H9 (cell line): Measurements from ENCODE around the gene RASSF3. TPM values are rescaled to one million over a fixed set of nuclear protein-coding genes. Genes with fewer than 3 reads are reported as not detected.

Experiments
- DNase-seq: peaks from one replicate; pipeline ENCODE4 v3.0.0-alpha.2; 2017
- H2AFZ ChIP-seq: one replicate; pipeline ENCODE4 v1.6.1; 2013; ENCODE audit warnings: mild to moderate bottlenecking, low read length, control low read depth, moderate library complexity
- H2AK5ac ChIP-seq: 2 replicates; pipeline ENCODE4 v1.6.1; 2013; ENCODE audit warnings: low read length, control low read depth, mixed read lengths; ENCODE audit not compliant: insufficient read length
- H2BK120ac ChIP-seq: one replicate; pipeline ENCODE4 v1.6.1; 2013; ENCODE audit warnings: low read depth, mild to moderate bottlenecking, low read length, control low read depth, inconsistent platforms; ENCODE audit not compliant: poor library complexity, severe bottlenecking
- H2BK12ac ChIP-seq: 2 replicates; pipeline ENCODE4 v1.6.1; 2013; ENCODE audit warnings: low read length, control low read depth, mixed read lengths, low read depth; ENCODE audit not compliant: insufficient read length
- H2BK15ac ChIP-seq: 2 replicates; pipeline ENCODE4 v1.6.1; 2013; ENCODE audit warnings: low read depth, low read length, control low read depth
- H2BK20ac ChIP-seq: one replicate; pipeline ENCODE4 v1.6.1; 2013; ENCODE audit warnings: low read depth, mild to moderate bottlenecking, low read length, control low read depth, inconsistent platforms; ENCODE audit not compliant: poor library complexity, severe bottlenecking
- H2BK5ac ChIP-seq: 2 replicates; pipeline ENCODE4 v1.6.1; 2013; ENCODE audit warnings: low read length, control low read depth, mixed read lengths; ENCODE audit not compliant: insufficient read length
- H3K14ac ChIP-seq: 2 replicates; pipeline ENCODE4 v1.6.1; 2013; ENCODE audit warnings: low read length, control low read depth; ENCODE audit not compliant: insufficient read depth
- H3K18ac ChIP-seq: 2 replicates; pipeline ENCODE4 v1.6.1; 2013; ENCODE audit warnings: low read depth, mild to moderate bottlenecking, mixed read lengths, low read length, control low read depth; ENCODE audit not compliant: insufficient read length
- H3K23ac ChIP-seq: 2 replicates; pipeline ENCODE4 v1.6.1; 2013; ENCODE audit warnings: low read length, control low read depth, mixed read lengths, low read depth; ENCODE audit not compliant: insufficient read length
- H3K23me2 ChIP-seq: 2 replicates; pipeline ENCODE4 v1.6.1; 2013; ENCODE audit warnings: low read depth, mild to moderate bottlenecking, mixed read lengths, low read length, control low read depth; ENCODE audit not compliant: insufficient read length, poor library complexity, severe bottlenecking
- H3K27ac ChIP-seq: 2 replicates; pipeline ENCODE4 v1.5.1; 2013; ENCODE audit warnings: low read length, control low read depth, mixed read lengths, low read depth; ENCODE audit not compliant: insufficient read length
- H3K27me3 ChIP-seq: 2 replicates; pipeline ENCODE4 v1.6.1; 2013; ENCODE audit warnings: low read length, control low read depth, inconsistent platforms; ENCODE audit not compliant: insufficient read depth
- H3K4ac ChIP-seq: 2 replicates; pipeline ENCODE4 v1.6.1; 2013; ENCODE audit warnings: low read depth, mild to moderate bottlenecking, control low read depth, inconsistent platforms, low read length, moderate library complexity
- H3K4me1 ChIP-seq: 2 replicates; pipeline ENCODE4 v1.6.1; 2013; ENCODE audit warnings: low read length, control low read depth, inconsistent platforms; ENCODE audit not compliant: insufficient read depth
- H3K4me2 ChIP-seq: 2 replicates; pipeline ENCODE4 v1.6.1; 2013; ENCODE audit warnings: low read length, control low read depth, mixed read lengths; ENCODE audit not compliant: insufficient read length, insufficient read depth
- H3K56ac ChIP-seq: 2 replicates; pipeline ENCODE4 v1.6.1; 2013; ENCODE audit warnings: low read depth, mild to moderate bottlenecking, mixed read lengths, low read length, control low read depth; ENCODE audit not compliant: insufficient read length
- H3K79me1 ChIP-seq: 2 replicates; pipeline ENCODE4 v1.6.1; 2013; ENCODE audit warnings: low read depth, mild to moderate bottlenecking, moderate library complexity, low read length, control low read depth, inconsistent platforms; ENCODE audit not compliant: insufficient read depth, poor library complexity, severe bottlenecking
- H3K79me2 ChIP-seq: 2 replicates; pipeline ENCODE4 v1.6.1; 2013; ENCODE audit warnings: low read length, control low read depth, inconsistent platforms; ENCODE audit not compliant: insufficient read depth
- H3K9ac ChIP-seq: 2 replicates; pipeline ENCODE4 v1.6.1; 2013; ENCODE audit warnings: low read length, control low read depth, mixed read lengths; ENCODE audit not compliant: insufficient read length; ENCODE audit errors: extremely low read depth
- H3K9me3 ChIP-seq: one replicate; pipeline ENCODE4 v1.6.1; 2013; ENCODE audit warnings: low read depth, low read length, inconsistent platforms; ENCODE audit not compliant: control insufficient read depth
- H3T11ph ChIP-seq: one replicate; pipeline ENCODE4 v1.6.1; 2013; ENCODE audit warnings: mild to moderate bottlenecking, low read length, control low read depth, inconsistent platforms
- H4K20me1 ChIP-seq: one replicate; pipeline ENCODE4 v1.6.1; 2013; ENCODE audit not compliant: control insufficient read depth, insufficient read length, insufficient read depth
- H4K5ac ChIP-seq: 2 replicates; pipeline ENCODE4 v1.6.1; 2013; ENCODE audit warnings: low read depth, mild to moderate bottlenecking, mixed read lengths, low read length, control low read depth; ENCODE audit not compliant: insufficient read length
- H4K8ac ChIP-seq: replicated peaks from 2 replicates; pipeline ENCODE4 v1.6.1; 2013; ENCODE audit warnings: low read length, control low read depth, mixed read lengths, low read depth; ENCODE audit not compliant: insufficient read length
- H4K91ac ChIP-seq: 2 replicates; pipeline ENCODE4 v1.6.1; 2013; ENCODE audit warnings: low read depth, mild to moderate bottlenecking, moderate library complexity, mixed read lengths, low read length, control low read depth; ENCODE audit not compliant: insufficient read length
- H3K27ac Mint-ChIP-seq, 3 experiments: 2 replicates in 2 of 3; 3 replicates in 1 of 3; pipeline ENCODE4 v1.8.0; 2020 to 2021; ENCODE audit warnings: mixed read lengths in 3 of 3, mild to moderate bottlenecking in 1 of 3, moderate library complexity in 1 of 3
- H3K27me3 Mint-ChIP-seq: 2 replicates; pipeline ENCODE4 v1.8.0; 2021; ENCODE audit warnings: low read depth, mild to moderate bottlenecking, moderate library complexity, mixed read lengths
- H3K36me3 Mint-ChIP-seq, 3 experiments: 2 replicates in 2 of 3; 3 replicates in 1 of 3; pipeline ENCODE4 v1.8.0; 2020 to 2021; ENCODE audit warnings: low read depth in 3 of 3, mixed read lengths in 3 of 3; ENCODE audit not compliant: insufficient read depth in 1 of 3
- H3K4me1 Mint-ChIP-seq, 2 experiments: 2 replicates each; pipeline ENCODE4 v1.8.0; 2020; ENCODE audit warnings: mixed read lengths in 2 of 2
- H3K4me3 Mint-ChIP-seq, 2 experiments: 2 replicates in 1 of 2; 3 replicates in 1 of 2; pipeline ENCODE4 v1.8.0; 2020 to 2021; ENCODE audit warnings: mild to moderate bottlenecking in 2 of 2, mixed read lengths in 2 of 2, moderate library complexity in 1 of 2
- H3K9me3 Mint-ChIP-seq, 2 experiments: 2 replicates in 1 of 2; 3 replicates in 1 of 2; pipeline ENCODE4 v1.8.0; 2020; ENCODE audit warnings: mild to moderate bottlenecking in 2 of 2, mixed read lengths in 2 of 2, moderate library complexity in 1 of 2
- CTCF ChIP-seq: fragments of 200-600 bp; sonication (generic); conservative IDR thresholded peaks from 3 replicates; pipeline ENCODE4 v1.8.0; 2021; ENCODE audit warnings: antibody characterized with exemption, mild to moderate bottlenecking
- WGBS: extraction: QIAGEN DNeasy Blood & Tissue Kit; methylation state at CpG from one replicate; pipeline ENCODE4 v1.1.7; 2013; ENCODE audit warnings: missing lambda C conversion rate, low lambda C conversion rate, mixed read lengths; ENCODE audit not compliant: insufficient read length; ENCODE audit errors: extremely low coverage; 5-methylcytosine and 5-hydroxymethylcytosine counted together
- total RNA-seq: library from RNA; stranded (reverse); gene quantifications from 2 replicates; pipeline ENCODE4 v1.2.1, GENCODE V29; 2021

The RASSF3 gene
- total RNA-seq, 1 experiment from 2014 or later, result 45.1 TPM

GRCh38 chr12:64678835-64679234 lies 68.5 kb downstream of the RASSF3 start:
- H3K27ac ChIP-seq, result no peak overlapping the region
- no CpG with 5 or more reads among the region's 5 CpGs for WGBS
- no peak overlapping the region for H3K4ac ChIP-seq
- no peak for DNase-seq
- no peak for TF ChIP-seq CTCF
- no peak overlapping the region for H3K18ac ChIP-seq
- no peak overlapping the region for H3K23ac ChIP-seq
- H3K27me3 ChIP-seq, result no peaks in the 10 kb centered on the region
- H3K27ac Mint-ChIP-seq, result no peak overlapping the region
- H2BK5ac ChIP-seq, result no peak overlapping the region
- no peak overlapping the region for H3K9ac ChIP-seq
- H3K4me3 Mint-ChIP-seq, result no peak overlapping the region
- H3K4me2 ChIP-seq, result no peak overlapping the region
- H2BK12ac ChIP-seq, result no peak overlapping the region
- H4K91ac ChIP-seq, result no peak overlapping the region
- no peaks in the 10 kb centered on the region for H3K23me2 ChIP-seq
- H3K9me3 ChIP-seq, result no peaks in the 10 kb centered on the region
- H2BK120ac ChIP-seq, result no peak overlapping the region
- peaks cover 6% of the 10 kb centered on the region; the same call in 1 of the 2 replicates for H3K79me2 ChIP-seq
- H3K14ac ChIP-seq, result no peak overlapping the region
- no peaks in the 10 kb centered on the region for H4K20me1 ChIP-seq
- H2AK5ac ChIP-seq, result no peak overlapping the region
- H4K5ac ChIP-seq, result no peak overlapping the region
- no peak overlapping the region for H2BK15ac ChIP-seq
- no peak overlapping the region for H2BK20ac ChIP-seq
- H3K4me1 ChIP-seq, result peaks cover 11% of the 10 kb centered on the region
- peaks cover 0 to 2% (median 0%) of the 10 kb centered on the region in 3 experiments; a peak in 1 of 7 replicates for H3K36me3 Mint-ChIP-seq
- H3T11ph ChIP-seq, result no peak overlapping the region
- no peaks in the 10 kb centered on the region for H3K79me1 ChIP-seq
- H3K27me3 Mint-ChIP-seq, result no peaks in the 10 kb centered on the region
- H4K8ac ChIP-seq, result no peak overlapping the region
- no peak overlapping the region for H2AFZ ChIP-seq
- no peaks in the 10 kb centered on the region for H3K9me3 Mint-ChIP-seq
- peaks cover 45 to 60% of the 10 kb centered on the region in 2 experiments for H3K4me1 Mint-ChIP-seq
- no peak overlapping the region for H3K56ac ChIP-seq
